Glutamatergic neuron (in vitro differentiated cells): ENCODE results near the gene THBD. TPM values are rescaled to one million over a fixed set of nuclear protein-coding genes. Genes with fewer than 3 reads are reported as not detected.

Experiments used
- DNase-seq: peaks from one replicate; pipeline ENCODE4 v3.0.0; 2022
- H3K27ac Mint-ChIP-seq: one replicate; pipeline ENCODE4 v1.8.0; 2020; ENCODE audit warnings: mild to moderate bottlenecking, mixed read lengths, inconsistent platforms; ENCODE audit not compliant: unreplicated experiment
- H3K27me3 Mint-ChIP-seq: one replicate; pipeline ENCODE4 v1.8.0; 2020; ENCODE audit warnings: mild to moderate bottlenecking, moderate library complexity, mixed read lengths, inconsistent platforms; ENCODE audit not compliant: unreplicated experiment
- H3K36me3 Mint-ChIP-seq: one replicate; pipeline ENCODE4 v1.8.0; 2020; ENCODE audit warnings: mild to moderate bottlenecking, mixed read lengths, inconsistent platforms; ENCODE audit not compliant: unreplicated experiment
- H3K4me1 Mint-ChIP-seq: one replicate; pipeline ENCODE4 v1.8.0; 2020; ENCODE audit warnings: mild to moderate bottlenecking, low read depth, mixed read lengths, inconsistent platforms; ENCODE audit not compliant: unreplicated experiment
- H3K4me3 Mint-ChIP-seq: one replicate; pipeline ENCODE4 v1.8.0; 2020; ENCODE audit warnings: mild to moderate bottlenecking, mixed read lengths, inconsistent platforms; ENCODE audit not compliant: unreplicated experiment
- H3K9me3 Mint-ChIP-seq: one replicate; pipeline ENCODE4 v1.8.0; 2020; ENCODE audit warnings: mild to moderate bottlenecking, moderate library complexity, mixed read lengths, inconsistent platforms; ENCODE audit not compliant: unreplicated experiment
- total RNA-seq: library from RNA; stranded (reverse); fragmentation: NEBNext Ultra II Directional; extraction: Animal tissue kit (Norgen Biotek cat#: 25700); gene quantifications from one replicate; pipeline ENCODE4 v1.2.1, GENCODE V29; 2021; ENCODE audit not compliant: unreplicated experiment
- TF ChIP-seq, protein P1 (sequence below): fragments of 200-600 bp; sonication (generic); IDR thresholded peaks from one replicate; pipeline ENCODE4 v1.5.0; 2021; ENCODE audit not compliant: partially characterized antibody, unreplicated experiment

The THBD gene
- total RNA-seq, 1 donor from 2014 or later, result not detected

DNA sequence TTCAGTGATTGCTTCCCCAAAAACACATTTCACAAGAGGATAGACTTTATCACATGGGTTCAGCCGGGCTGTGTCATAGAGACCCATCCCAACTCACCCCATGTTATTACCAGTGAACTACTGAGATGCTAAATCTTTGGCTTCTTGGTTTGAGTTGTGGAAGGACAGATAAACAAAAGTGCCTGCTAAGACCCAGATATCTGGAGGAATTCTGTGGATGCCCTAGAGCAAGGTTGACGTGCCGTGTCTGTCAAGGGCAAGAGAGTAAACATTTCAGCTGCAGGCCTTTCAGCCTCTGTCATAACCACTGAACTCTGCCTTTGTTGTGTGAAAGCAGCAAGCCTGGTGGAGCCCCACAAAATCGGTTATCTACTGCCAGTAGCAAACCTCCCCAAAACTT, 11.2 kb upstream of the THBD start:
- TF ChIP-seq, protein P1, sequence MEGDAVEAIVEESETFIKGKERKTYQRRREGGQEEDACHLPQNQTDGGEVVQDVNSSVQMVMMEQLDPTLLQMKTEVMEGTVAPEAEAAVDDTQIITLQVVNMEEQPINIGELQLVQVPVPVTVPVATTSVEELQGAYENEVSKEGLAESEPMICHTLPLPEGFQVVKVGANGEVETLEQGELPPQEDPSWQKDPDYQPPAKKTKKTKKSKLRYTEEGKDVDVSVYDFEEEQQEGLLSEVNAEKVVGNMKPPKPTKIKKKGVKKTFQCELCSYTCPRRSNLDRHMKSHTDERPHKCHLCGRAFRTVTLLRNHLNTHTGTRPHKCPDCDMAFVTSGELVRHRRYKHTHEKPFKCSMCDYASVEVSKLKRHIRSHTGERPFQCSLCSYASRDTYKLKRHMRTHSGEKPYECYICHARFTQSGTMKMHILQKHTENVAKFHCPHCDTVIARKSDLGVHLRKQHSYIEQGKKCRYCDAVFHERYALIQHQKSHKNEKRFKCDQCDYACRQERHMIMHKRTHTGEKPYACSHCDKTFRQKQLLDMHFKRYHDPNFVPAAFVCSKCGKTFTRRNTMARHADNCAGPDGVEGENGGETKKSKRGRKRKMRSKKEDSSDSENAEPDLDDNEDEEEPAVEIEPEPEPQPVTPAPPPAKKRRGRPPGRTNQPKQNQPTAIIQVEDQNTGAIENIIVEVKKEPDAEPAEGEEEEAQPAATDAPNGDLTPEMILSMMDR, result no peak
- no peak overlapping the region for H3K27ac Mint-ChIP-seq

GRCh38 chr20:23059846-23060245, 10.4 kb upstream of the THBD start:
- H3K27ac Mint-ChIP-seq, result no peak overlapping the region
- peaks cover 4% of the 10 kb centered on the region for H3K4me1 Mint-ChIP-seq
- TF ChIP-seq, protein P1, result no peak
- no peaks in the 10 kb centered on the region for H3K36me3 Mint-ChIP-seq
- DNase-seq, result no peak
- H3K27me3 Mint-ChIP-seq, result peaks cover 1% of the 10 kb centered on the region
- H3K4me3 Mint-ChIP-seq, result no peak overlapping the region
- no peaks in the 10 kb centered on the region for H3K9me3 Mint-ChIP-seq

More for the DNA sequence above, 11.2 kb upstream of the THBD start:
- no peaks in the 10 kb centered on the region for H3K36me3 Mint-ChIP-seq
- H3K4me3 Mint-ChIP-seq, result no peak overlapping the region
- H3K9me3 Mint-ChIP-seq, result no peaks in the 10 kb centered on the region
- DNase-seq, result no peak
- peaks cover 4% of the 10 kb centered on the region for H3K4me1 Mint-ChIP-seq
- H3K27me3 Mint-ChIP-seq, result no peaks in the 10 kb centered on the region

DNA sequence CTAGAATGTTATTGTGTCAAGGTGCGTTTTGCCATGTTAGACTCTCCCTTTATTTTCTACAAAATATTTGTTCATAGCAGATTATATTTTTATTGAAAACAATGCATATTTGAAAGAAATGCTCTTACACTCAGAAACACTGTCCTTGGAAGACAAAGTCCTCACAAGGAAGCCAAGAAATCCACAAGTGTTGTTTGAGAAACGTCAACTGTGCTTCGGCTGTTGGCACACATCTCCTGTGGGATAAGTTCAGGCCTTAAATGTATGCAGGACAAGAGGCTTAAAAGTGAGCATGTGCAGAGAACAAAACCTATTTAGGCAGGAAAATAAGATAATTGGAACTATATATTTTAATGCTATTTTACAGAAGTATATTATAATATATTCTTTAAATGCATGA, 9.5 kb upstream of the THBD start:
- no peak for DNase-seq
- Mint-ChIP-seq H3K4me3 (no peak overlapping the region), H3K9me3 (no peaks in the 10 kb centered on the region), H3K36me3 (no peaks in the 10 kb centered on the region), H3K27ac (no peak overlapping the region), H3K27me3 (peaks cover 1% of the 10 kb centered on the region), H3K4me1 (peaks cover 4% of the 10 kb centered on the region)
- TF ChIP-seq, protein P1, result no peak

GRCh38 chr20:23058240-23058639, 8.8 kb upstream of the THBD start:
- no peaks in the 10 kb centered on the region for H3K36me3 Mint-ChIP-seq
- no peaks in the 10 kb centered on the region for H3K9me3 Mint-ChIP-seq
- no peak for DNase-seq
- H3K27me3 Mint-ChIP-seq, result peaks cover 1% of the 10 kb centered on the region
- H3K4me1 Mint-ChIP-seq, result peaks cover 4% of the 10 kb centered on the region
- TF ChIP-seq, protein P1, result no peak
- H3K27ac Mint-ChIP-seq, result no peak overlapping the region
- H3K4me3 Mint-ChIP-seq, result no peak overlapping the region

DNA sequence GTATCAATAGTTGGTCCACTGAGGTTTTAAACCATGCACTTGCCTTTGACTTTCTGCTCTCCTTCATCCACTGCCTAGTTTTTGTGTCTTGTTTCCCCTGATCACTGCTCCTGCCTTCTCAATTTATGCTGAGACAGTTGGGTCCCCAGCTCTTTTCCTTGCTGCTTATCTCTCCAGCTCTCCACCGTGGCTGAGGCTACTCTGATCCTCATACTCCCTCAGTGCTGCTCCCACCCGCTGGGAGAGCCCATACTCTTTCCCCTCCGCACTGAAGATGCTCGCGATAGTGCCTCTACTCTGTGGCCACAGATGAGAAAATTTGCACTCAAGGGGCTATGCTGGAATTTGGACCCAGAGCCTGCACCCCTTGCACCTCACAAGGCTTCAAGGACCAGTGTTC, 3.4 kb upstream of the THBD start:
- H3K9me3 Mint-ChIP-seq, result peaks cover 3% of the 10 kb centered on the region
- H3K27ac Mint-ChIP-seq, result no peak overlapping the region
- no peaks in the 10 kb centered on the region for H3K4me1 Mint-ChIP-seq
- no peak for DNase-seq
- H3K4me3 Mint-ChIP-seq, result no peak overlapping the region
- TF ChIP-seq, protein P1, result no peak
- no peaks in the 10 kb centered on the region for H3K36me3 Mint-ChIP-seq
- H3K27me3 Mint-ChIP-seq, result peaks cover 12% of the 10 kb centered on the region
